K562 (cell line): Measurements from ENCODE around the gene MACF1. TPM values are rescaled to one million over a fixed set of nuclear protein-coding genes. Genes with fewer than 3 reads are reported as not detected.

Experiments used
- ATAC-seq: fragments of 200-7000 bp; cut with Tn5 transposase; 3 replicates; pipeline ENCODE4 v1.9.1; 2020; ENCODE audit warnings: moderate library complexity
- BruUV-seq: library from RNA; stranded (reverse); fragments of 400-500 nt; replicated peaks from 2 replicates; lab custom pipeline; 2021; lab: Mats Ljungman, UMichigan
- CTCF ChIA-PET: fragments of 300-600 bp; formaldehyde crosslinking; extraction: SDS; loops from one replicate; lab custom pipeline; 2021; ENCODE audit warnings: low intra/inter-chr PET ratio; lab: Yijun Ruan, JAX
- POLR2A ChIA-PET: fragments of 300-600, 350-650 bp; sonication (Branson Sonifier 250); formaldehyde crosslinking; extraction: SDS; loops from one replicate; lab custom pipeline; 2021; ENCODE audit warnings: antibody characterized with exemption, inconsistent platforms; lab: Yijun Ruan, JAX
- DNase-seq, 4 experiments: peaks; one replicate each; pipeline versions ENCODE4 v3.0.0 to v3.0.0-alpha.2; 2011 to 2018; ENCODE audit warnings: low spot score in 3 of 4, mixed read lengths in 3 of 4; ENCODE audit errors: extremely low read depth in 1 of 4
- FAIRE-seq: peaks from 2 replicates; lab custom pipeline; 2011; peaks lifted over from hg19 to GRCh38; lab: Jason Lieb, UNC
- H2AFZ ChIP-seq: 2 replicates; pipeline ENCODE4 v1.6.0; 2011; ENCODE audit warnings: low read depth, low read length, control low read depth, inconsistent platforms
- H3K27ac ChIP-seq: fragments of 200-600 bp; 3 replicates; pipeline ENCODE4 v1.8.0; 2011; ENCODE audit warnings: low read depth, mild to moderate bottlenecking, control low read depth, inconsistent platforms, low read length, moderate library complexity, mixed read lengths; ENCODE audit errors: extremely low read depth
- H3K27me3 ChIP-seq, 2 experiments: fragments of 300-600 bp in 1 of 2; 2 replicates in 1 of 2; 3 replicates in 1 of 2; pipeline versions ENCODE4 v1.6.0 to v1.8.0; 2011; ENCODE audit warnings: inconsistent platforms in 2 of 2, low read length in 2 of 2, mild to moderate bottlenecking in 1 of 2, mixed read lengths in 1 of 2, moderate library complexity in 1 of 2; ENCODE audit not compliant: control insufficient read depth in 2 of 2, insufficient read depth in 2 of 2
- H3K36me3 ChIP-seq: fragments of 300-600 bp; 3 replicates; pipeline ENCODE4 v1.8.0; 2011; ENCODE audit warnings: mild to moderate bottlenecking, low read length, inconsistent platforms; ENCODE audit not compliant: control insufficient read depth, insufficient read depth
- H3K4me1 ChIP-seq, 2 experiments: fragments of 200-600 bp in 1 of 2; replicated peaks in 1 of 2; 2 replicates in 1 of 2; 3 replicates in 1 of 2; pipeline versions ENCODE4 v1.5.1 to v1.8.0; 2011; ENCODE audit warnings: inconsistent platforms in 2 of 2, low read length in 2 of 2, mild to moderate bottlenecking in 1 of 2, mixed read lengths in 1 of 2, moderate library complexity in 1 of 2; ENCODE audit not compliant: control insufficient read depth in 2 of 2, insufficient read depth in 2 of 2
- H3K4me2 ChIP-seq: 2 replicates; pipeline ENCODE4 v1.6.1; 2011; ENCODE audit warnings: low read length, control low read depth, inconsistent platforms, mixed read lengths; ENCODE audit not compliant: insufficient read depth
- H3K4me3 ChIP-seq: fragments of 200-600 bp; sonication (generic), shearing (Covaris generic); 2 replicates; pipeline ENCODE4 v1.5.1; 2016; ENCODE audit warnings: control low read depth, inconsistent platforms
- H3K79me2 ChIP-seq: fragments of 200-600 bp; 3 replicates; pipeline ENCODE4 v1.8.0; 2011; ENCODE audit warnings: low read length, inconsistent platforms; ENCODE audit not compliant: control insufficient read depth, insufficient read depth
- H3K9ac ChIP-seq, 2 experiments: 2 replicates each; pipeline versions ENCODE4 v1.6.0 to v1.6.1; 2011; ENCODE audit warnings: low read depth in 2 of 2, low read length in 2 of 2, control low read depth in 1 of 2, inconsistent platforms in 1 of 2, mild to moderate bottlenecking in 1 of 2, mixed read lengths in 1 of 2; ENCODE audit not compliant: insufficient read depth in 1 of 2
- H3K9me1 ChIP-seq: one replicate; pipeline ENCODE4 v1.6.0; 2011; ENCODE audit warnings: inconsistent platforms, mild to moderate bottlenecking, low read length, moderate library complexity; ENCODE audit not compliant: control insufficient read depth, insufficient read depth
- H3K9me3 ChIP-seq: replicated peaks from 2 replicates; pipeline ENCODE4 v1.5.1; 2011; ENCODE audit warnings: low read depth, low read length, inconsistent platforms; ENCODE audit not compliant: control insufficient read depth, insufficient read depth
- H4K20me1 ChIP-seq: replicated peaks from 2 replicates; pipeline ENCODE4 v1.6.1; 2011; ENCODE audit warnings: low read length, inconsistent platforms, mixed read lengths; ENCODE audit not compliant: control insufficient read depth, insufficient read depth
- EHMT2 ChIP-seq: fragments of 450-650 bp; IDR thresholded peaks from 2 replicates; pipeline ENCODE4 v1.6.1; 2018; ENCODE audit warnings: antibody characterized with exemption
- FOSL1 ChIP-seq: fragments of 200-800 bp; sonication (Bioruptor generic); conservative IDR thresholded peaks from 2 replicates; pipeline ENCODE4 v1.6.1; 2016; ENCODE audit warnings: missing genetic modification characterization, missing compliant biosample characterization
- FOXA1 ChIP-seq: fragments of 450-650 bp; IDR thresholded peaks from 2 replicates; pipeline ENCODE4 v1.6.1; 2016; ENCODE audit warnings: mild to moderate bottlenecking, borderline replicate concordance
- NONO ChIP-seq, 2 experiments: fragments of 200-400 bp in 1 of 2; fragments of 450-650 bp in 1 of 2; formaldehyde crosslinking in 1 of 2; IDR thresholded peaks; 2 replicates each; pipeline ENCODE4 v1.6.1; 2017; ENCODE audit warnings: low read depth in 2 of 2, mild to moderate bottlenecking in 2 of 2, moderate library complexity in 2 of 2, low read length in 1 of 2
- PURB ChIP-seq: sonication (generic); formaldehyde crosslinking; IDR thresholded peaks from 2 replicates; pipeline ENCODE4 v1.9.0; 2021; ENCODE audit warnings: low read depth, mild to moderate bottlenecking, missing genetic modification reagents
- ZNF282 ChIP-seq: sonication (generic); formaldehyde crosslinking; IDR thresholded peaks from 2 replicates; pipeline ENCODE4 v1.8.1; 2023; ENCODE audit warnings: missing genetic modification reagents
- WGBS: fragments of 100-300 bp; shearing (Covaris generic); methylation state at CpG from one replicate; pipeline ENCODE4 v1.1.6; 2016; ENCODE audit warnings: low coverage, mixed read lengths; ENCODE audit not compliant: insufficient coverage; ENCODE audit errors: missing lambda C conversion rate; 5-methylcytosine and 5-hydroxymethylcytosine counted together
- in situ Hi-C: fragments of 300-500 bp; cut with MboI; formaldehyde crosslinking; loops from 4 replicates; pipeline ENCODE4 v1.15.0; 2018; ENCODE audit warnings: inconsistent platforms, mixed read lengths
- intact Hi-C: fragments of 100-400 bp; cut with micrococcal nuclease; formaldehyde crosslinking; loops from 2 replicates; pipeline ENCODE4 v1.14.2; 2022
- polyA plus RNA-seq, 8 experiments: library from polyadenylated mRNA; depleted of rRNA in 4 of 8; stranded (reverse) in 5 of 8; unstranded in 3 of 8; fragments of >200 nt; fragmentation: Nextera tagmentation in 2 of 8; fragmentation: Illumina TruSeq in 1 of 8; extraction: Ambion mirVana in 2 of 8; extraction: Trizol in 1 of 8; gene quantifications; 2 replicates each; pipeline versions ENCODE4 v1.2.1 to v1.2.3, GENCODE V29; 2011 to 2014; ENCODE audit warnings: inconsistent platforms in 1 of 8, missing spikeins in 1 of 8
- total RNA-seq, 7 experiments: library from RNA; depleted of rRNA in 6 of 7; stranded (reverse); fragments of >200 nt in 6 of 7; fragmentation: Illumina TruSeq in 2 of 7; extraction: Trizol in 2 of 7; gene quantifications; 2 replicates each; pipeline versions ENCODE4 v1.2.1 to v1.2.3, GENCODE V29; 2011 to 2021; ENCODE audit warnings: low replicate concordance in 1 of 7
- TF ChIP-seq, protein P1 (sequence below): fragments of 450-650 bp; formaldehyde crosslinking; IDR thresholded peaks from 2 replicates; pipeline ENCODE4 v1.4.0; 2020; ENCODE audit warnings: mild to moderate bottlenecking, mixed read lengths
- TF ChIP-seq, protein P2 (sequence below): fragments of 250-450 bp; sonication (Bioruptor Pico); IDR thresholded peaks from 2 replicates; pipeline ENCODE4 v1.8.0; 2022; ENCODE audit warnings: moderate library complexity, mild to moderate bottlenecking, inconsistent platforms
- TF ChIP-seq, protein P3 (sequence below): fragments of 450-650 bp; IDR thresholded peaks from 2 replicates; pipeline ENCODE4 v1.6.1; 2016; ENCODE audit warnings: mild to moderate bottlenecking
- TF ChIP-seq, protein P4 (sequence below), 2 experiments: fragments of 450-650 bp in 1 of 2; sonication (generic) in 1 of 2; formaldehyde crosslinking in 1 of 2; IDR thresholded peaks in 1 of 2; conservative IDR thresholded peaks in 1 of 2; 2 replicates each; pipeline versions ENCODE4 v1.6.1 to v1.8.1; 2016 to 2023; ENCODE audit warnings: mild to moderate bottlenecking in 2 of 2, moderate library complexity in 2 of 2, inconsistent platforms in 1 of 2, missing genetic modification reagents in 1 of 2

Gene MACF1
- total and polyA plus RNA-seq, 9 of the 15 experiments (the other 6 are each of a cell fraction or from before 2014, with no cell fraction given), result 13.2 to 232 (median 112) TPM

DNA sequence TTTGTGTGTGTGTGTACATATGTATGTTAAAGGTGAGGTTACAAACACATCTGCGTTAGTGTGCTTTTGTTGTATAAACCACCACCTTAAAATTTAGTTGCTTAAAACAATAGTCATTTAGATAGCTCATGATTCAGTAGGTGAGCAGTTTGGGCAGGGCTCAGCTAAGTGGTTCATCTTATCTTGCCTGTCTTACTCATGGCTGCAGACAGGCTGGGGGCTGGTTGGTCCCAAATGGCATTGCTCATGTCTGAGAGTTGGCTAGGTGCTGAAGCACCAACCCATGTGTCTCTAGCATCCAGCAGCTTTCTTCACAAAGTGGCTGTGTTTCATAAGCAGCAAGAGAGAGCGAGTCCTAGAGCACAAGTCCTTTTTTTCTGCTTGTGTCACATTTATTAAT is 91.4 kb downstream of the MACF1 start:
- Histone ChIP-seq H3K79me2 (no peaks in the 10 kb centered on the region), H3K27me3 (no peaks in the 10 kb centered on the region), H3K4me1 (no peaks in the 10 kb centered on the region), H3K9me1 (no peaks in the 10 kb centered on the region), H3K36me3 (peaks cover 88% of the 10 kb centered on the region), H3K4me2 (no peak overlapping the region), H3K9ac (no peak overlapping the region), H3K4me3 (no peak overlapping the region), H4K20me1 (no peaks in the 10 kb centered on the region), H3K9me3 (no peaks in the 10 kb centered on the region), H3K27ac (no peak overlapping the region), H2AFZ (no peak overlapping the region)
- BruUV-seq, result no TSS peak
- FAIRE-seq (no peak), ATAC-seq (peak; percentile 53; the same call in 1 of the 3 replicates), DNase-seq (peak in 1 of 4 experiments; percentile 9)
- TF ChIP-seq FOSL1 (tag), result peak; percentile 43
- TF ChIP-seq, protein P1, sequence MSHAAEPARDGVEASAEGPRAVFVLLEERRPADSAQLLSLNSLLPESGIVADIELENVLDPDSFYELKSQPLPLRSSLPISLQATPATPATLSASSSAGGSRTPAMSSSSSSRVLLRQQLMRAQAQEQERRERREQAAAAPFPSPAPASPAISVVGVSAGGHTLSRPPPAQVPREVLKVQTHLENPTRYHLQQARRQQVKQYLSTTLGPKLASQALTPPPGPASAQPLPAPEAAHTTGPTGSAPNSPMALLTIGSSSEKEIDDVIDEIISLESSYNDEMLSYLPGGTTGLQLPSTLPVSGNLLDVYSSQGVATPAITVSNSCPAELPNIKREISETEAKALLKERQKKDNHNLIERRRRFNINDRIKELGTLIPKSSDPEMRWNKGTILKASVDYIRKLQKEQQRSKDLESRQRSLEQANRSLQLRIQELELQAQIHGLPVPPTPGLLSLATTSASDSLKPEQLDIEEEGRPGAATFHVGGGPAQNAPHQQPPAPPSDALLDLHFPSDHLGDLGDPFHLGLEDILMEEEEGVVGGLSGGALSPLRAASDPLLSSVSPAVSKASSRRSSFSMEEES (CRISPR knock-in tag), result no peak
- ChIA-PET CTCF (no interaction called here), POLR2A (no interaction called here)
- 89% methylated on average over 2 of the region's 2 CpGs for WGBS
- in situ Hi-C loops, result no loop called here
- intact Hi-C loops, result no loop called here

DNA sequence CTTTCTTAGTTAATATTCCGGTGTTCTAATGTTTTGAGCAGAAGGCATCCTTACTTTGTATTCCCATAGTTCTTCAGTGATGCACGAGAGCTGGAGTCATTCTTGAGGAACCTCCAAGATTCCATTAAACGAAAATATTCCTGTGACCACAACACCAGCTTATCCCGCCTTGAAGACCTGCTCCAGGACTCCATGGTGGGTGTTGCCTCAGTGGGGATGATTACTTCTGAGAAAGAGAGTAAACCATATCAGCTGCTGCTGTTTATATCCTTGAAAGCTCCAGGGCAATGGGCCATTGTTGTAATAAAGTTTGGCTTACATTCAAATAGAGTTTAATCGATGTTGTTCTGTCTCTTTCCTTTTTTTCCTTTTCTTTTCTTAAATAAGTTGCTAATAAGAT is 93.1 kb downstream of the MACF1 start:
- no TSS peak for BruUV-seq
- Histone ChIP-seq H3K4me2 (no peak overlapping the region), H3K9me3 (no peaks in the 10 kb centered on the region), H3K4me1 (no peaks in the 10 kb centered on the region), H3K9ac (no peak overlapping the region), H2AFZ (no peak overlapping the region), H3K9me1 (no peaks in the 10 kb centered on the region), H3K27ac (no peak overlapping the region), H3K4me3 (no peak overlapping the region), H3K27me3 (no peaks in the 10 kb centered on the region), H4K20me1 (no peaks in the 10 kb centered on the region), H3K36me3 (peaks cover 84% of the 10 kb centered on the region), H3K79me2 (no peaks in the 10 kb centered on the region)
- POLR2A ChIA-PET, result interaction anchor here (0.7 kb wide), 1 partner anchor 11 kb away, joined by 3 read pairs; no protein-coding TSS in a partner anchor
- ATAC-seq, result no peak
- CTCF ChIA-PET, result no interaction called here
- intact Hi-C loops, result no loop called here
- DNase-seq, result no peak
- WGBS, result 68% methylated on average over 5 of the region's 5 CpGs
- in situ Hi-C loops, result no loop called here
- no peak for FAIRE-seq
- TF ChIP-seq, protein P2, sequence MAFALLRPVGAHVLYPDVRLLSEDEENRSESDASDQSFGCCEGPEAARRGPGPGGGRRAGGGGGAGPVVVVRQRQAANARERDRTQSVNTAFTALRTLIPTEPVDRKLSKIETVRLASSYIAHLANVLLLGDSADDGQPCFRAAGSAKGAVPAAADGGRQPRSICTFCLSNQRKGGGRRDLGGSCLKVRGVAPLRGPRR, result no peak
- TF ChIP-seq, protein P3, sequence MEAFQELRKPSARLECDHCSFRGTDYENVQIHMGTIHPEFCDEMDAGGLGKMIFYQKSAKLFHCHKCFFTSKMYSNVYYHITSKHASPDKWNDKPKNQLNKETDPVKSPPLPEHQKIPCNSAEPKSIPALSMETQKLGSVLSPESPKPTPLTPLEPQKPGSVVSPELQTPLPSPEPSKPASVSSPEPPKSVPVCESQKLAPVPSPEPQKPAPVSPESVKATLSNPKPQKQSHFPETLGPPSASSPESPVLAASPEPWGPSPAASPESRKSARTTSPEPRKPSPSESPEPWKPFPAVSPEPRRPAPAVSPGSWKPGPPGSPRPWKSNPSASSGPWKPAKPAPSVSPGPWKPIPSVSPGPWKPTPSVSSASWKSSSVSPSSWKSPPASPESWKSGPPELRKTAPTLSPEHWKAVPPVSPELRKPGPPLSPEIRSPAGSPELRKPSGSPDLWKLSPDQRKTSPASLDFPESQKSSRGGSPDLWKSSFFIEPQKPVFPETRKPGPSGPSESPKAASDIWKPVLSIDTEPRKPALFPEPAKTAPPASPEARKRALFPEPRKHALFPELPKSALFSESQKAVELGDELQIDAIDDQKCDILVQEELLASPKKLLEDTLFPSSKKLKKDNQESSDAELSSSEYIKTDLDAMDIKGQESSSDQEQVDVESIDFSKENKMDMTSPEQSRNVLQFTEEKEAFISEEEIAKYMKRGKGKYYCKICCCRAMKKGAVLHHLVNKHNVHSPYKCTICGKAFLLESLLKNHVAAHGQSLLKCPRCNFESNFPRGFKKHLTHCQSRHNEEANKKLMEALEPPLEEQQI, result no peak
- TF ChIP-seq, protein P4, sequence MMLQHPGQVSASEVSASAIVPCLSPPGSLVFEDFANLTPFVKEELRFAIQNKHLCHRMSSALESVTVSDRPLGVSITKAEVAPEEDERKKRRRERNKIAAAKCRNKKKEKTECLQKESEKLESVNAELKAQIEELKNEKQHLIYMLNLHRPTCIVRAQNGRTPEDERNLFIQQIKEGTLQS (IDR thresholded peaks at IDR 0.05), result no peak
- TF ChIP-seq, protein P4 (CRISPR knock-in tag; conservative IDR thresholded peaks at IDR 0.05), result no peak
- TF ChIP-seq PURB (CRISPR knock-in tag), result no peak
- no peak for TF ChIP-seq NONO (IDR thresholded peaks at IDR 0.05; ENCODE audit: low read depth in 2 of 2, low read length in 1 of 2)
- no peak for TF ChIP-seq ZNF282 (CRISPR knock-in tag)
- TF ChIP-seq FOXA1, result no peak
- TF ChIP-seq EHMT2, result no peak
